ENCODE results near the gene PTPMT1. TPM values are rescaled to one million over a fixed set of nuclear protein-coding genes. Genes with fewer than 3 reads are reported as not detected.

The PTPMT1 gene
- total and polyA plus RNA-seq, 2 experiments from 2014 or later: 106 to 109 TPM

GRCh38 chr11:47605921-47606320, 40.5 kb downstream of the PTPMT1 start (continued):
- TF ChIP-seq, protein P1, sequence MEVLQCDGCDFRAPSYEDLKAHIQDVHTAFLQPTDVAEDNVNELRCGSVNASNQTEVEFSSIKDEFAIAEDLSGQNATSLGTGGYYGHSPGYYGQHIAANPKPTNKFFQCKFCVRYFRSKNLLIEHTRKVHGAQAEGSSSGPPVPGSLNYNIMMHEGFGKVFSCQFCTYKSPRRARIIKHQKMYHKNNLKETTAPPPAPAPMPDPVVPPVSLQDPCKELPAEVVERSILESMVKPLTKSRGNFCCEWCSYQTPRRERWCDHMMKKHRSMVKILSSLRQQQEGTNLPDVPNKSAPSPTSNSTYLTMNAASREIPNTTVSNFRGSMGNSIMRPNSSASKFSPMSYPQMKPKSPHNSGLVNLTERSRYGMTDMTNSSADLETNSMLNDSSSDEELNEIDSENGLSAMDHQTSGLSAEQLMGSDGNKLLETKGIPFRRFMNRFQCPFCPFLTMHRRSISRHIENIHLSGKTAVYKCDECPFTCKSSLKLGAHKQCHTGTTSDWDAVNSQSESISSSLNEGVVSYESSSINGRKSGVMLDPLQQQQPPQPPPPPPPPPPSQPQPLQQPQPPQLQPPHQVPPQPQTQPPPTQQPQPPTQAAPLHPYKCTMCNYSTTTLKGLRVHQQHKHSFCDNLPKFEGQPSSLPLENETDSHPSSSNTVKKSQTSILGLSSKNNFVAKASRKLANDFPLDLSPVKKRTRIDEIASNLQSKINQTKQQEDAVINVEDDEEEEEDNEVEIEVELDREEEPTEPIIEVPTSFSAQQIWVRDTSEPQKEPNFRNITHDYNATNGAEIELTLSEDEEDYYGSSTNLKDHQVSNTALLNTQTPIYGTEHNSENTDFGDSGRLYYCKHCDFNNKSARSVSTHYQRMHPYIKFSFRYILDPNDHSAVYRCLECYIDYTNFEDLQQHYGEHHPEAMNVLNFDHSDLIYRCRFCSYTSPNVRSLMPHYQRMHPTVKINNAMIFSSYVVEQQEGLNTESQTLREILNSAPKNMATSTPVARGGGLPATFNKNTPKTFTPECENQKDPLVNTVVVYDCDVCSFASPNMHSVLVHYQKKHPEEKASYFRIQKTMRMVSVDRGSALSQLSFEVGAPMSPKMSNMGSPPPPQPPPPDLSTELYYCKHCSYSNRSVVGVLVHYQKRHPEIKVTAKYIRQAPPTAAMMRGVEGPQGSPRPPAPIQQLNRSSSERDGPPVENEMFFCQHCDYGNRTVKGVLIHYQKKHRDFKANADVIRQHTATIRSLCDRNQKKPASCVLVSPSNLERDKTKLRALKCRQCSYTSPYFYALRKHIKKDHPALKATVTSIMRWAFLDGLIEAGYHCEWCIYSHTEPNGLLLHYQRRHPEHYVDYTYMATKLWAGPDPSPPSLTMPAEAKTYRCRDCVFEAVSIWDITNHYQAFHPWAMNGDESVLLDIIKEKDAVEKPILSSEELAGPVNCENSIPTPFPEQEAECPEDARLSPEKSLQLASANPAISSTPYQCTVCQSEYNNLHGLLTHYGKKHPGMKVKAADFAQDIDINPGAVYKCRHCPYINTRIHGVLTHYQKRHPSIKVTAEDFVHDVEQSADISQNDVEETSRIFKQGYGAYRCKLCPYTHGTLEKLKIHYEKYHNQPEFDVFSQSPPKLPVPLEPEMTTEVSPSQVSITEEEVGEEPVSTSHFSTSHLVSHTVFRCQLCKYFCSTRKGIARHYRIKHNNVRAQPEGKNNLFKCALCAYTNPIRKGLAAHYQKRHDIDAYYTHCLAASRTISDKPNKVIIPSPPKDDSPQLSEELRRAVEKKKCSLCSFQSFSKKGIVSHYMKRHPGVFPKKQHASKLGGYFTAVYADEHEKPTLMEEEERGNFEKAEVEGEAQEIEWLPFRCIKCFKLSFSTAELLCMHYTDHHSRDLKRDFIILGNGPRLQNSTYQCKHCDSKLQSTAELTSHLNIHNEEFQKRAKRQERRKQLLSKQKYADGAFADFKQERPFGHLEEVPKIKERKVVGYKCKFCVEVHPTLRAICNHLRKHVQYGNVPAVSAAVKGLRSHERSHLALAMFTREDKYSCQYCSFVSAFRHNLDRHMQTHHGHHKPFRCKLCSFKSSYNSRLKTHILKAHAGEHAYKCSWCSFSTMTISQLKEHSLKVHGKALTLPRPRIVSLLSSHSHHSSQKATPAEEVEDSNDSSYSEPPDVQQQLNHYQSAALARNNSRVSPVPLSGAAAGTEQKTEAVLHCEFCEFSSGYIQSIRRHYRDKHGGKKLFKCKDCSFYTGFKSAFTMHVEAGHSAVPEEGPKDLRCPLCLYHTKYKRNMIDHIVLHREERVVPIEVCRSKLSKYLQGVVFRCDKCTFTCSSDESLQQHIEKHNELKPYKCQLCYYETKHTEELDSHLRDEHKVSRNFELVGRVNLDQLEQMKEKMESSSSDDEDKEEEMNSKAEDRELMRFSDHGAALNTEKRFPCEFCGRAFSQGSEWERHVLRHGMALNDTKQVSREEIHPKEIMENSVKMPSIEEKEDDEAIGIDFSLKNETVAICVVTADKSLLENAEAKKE (CRISPR knock-in tag; IDR thresholded peaks at IDR 0.05): no peak

DNA sequence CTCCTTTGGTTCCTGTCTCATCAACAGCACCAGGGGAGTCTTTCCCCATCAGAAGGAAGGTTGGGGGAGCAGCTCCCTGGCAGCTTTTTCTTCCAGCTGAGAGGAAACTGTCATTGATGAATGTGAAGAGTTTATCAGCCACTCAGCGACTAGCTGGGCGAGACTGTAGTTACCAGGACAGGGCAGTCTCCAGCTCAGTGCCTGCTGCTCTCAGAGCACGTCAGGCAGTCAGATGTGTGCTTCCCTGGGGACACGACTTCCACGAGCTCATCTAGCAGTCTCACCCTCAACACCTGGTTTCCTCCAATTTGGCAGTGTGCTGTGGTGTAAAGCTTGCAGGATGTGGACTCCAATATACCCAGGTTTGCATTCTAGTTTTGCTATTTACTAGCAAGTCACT, 41.3 kb downstream of the PTPMT1 start:
- H3K36me3 Mint-ChIP-seq (ENCODE audit: low read depth): no peaks in the 10 kb centered on the region
- Histone ChIP-seq H2AFZ (no peak overlapping the region), H4K20me1 (replicated peaks; ENCODE audit: insufficient read depth) (no peaks in the 10 kb centered on the region; the same call in 1 of the 2 replicates), H3K4me3 (no peak overlapping the region), H3K4me1 (ENCODE audit: insufficient read depth) (no peaks in the 10 kb centered on the region), H3K79me2 (replicated peaks; ENCODE audit: insufficient read depth) (no peaks in the 10 kb centered on the region), H3K4me2 (no peak overlapping the region), H3K9me2 (ENCODE audit: insufficient read depth) (no peaks in the 10 kb centered on the region), H3K36me3 (ENCODE audit: insufficient read depth) (no peaks in the 10 kb centered on the region), H3F3A (replicated peaks; ENCODE audit: low read depth) (no peaks in the 10 kb centered on the region), H3K27me3 (ENCODE audit: insufficient read depth) (no peaks in the 10 kb centered on the region), H3K27ac (ENCODE audit: low read depth) (no peak overlapping the region)
- peaks cover 5% of the 10 kb centered on the region for H3K27me3 Mint-ChIP-seq (ENCODE audit: insufficient read depth, low read depth, poor library complexity)
- ATAC-seq (peak; percentile 61), DNase-seq (ENCODE audit: low spot score) (no peak)
- no peak overlapping the region for H3K27ac Mint-ChIP-seq
- peaks cover 2% of the 10 kb centered on the region; the same call in 2 of the 3 replicates for H3K4me1 Mint-ChIP-seq
- no peaks in the 10 kb centered on the region for H3K9me3 Mint-ChIP-seq
- H3K4me3 Mint-ChIP-seq: no peak overlapping the region
- TF ChIP-seq CTCF (conservative IDR thresholded peaks at IDR 0.05; ENCODE audit: low read depth in 2 of 2) (no peak), ZNF331 (CRISPR knock-in tag; IDR thresholded peaks at IDR 0.05; ENCODE audit: low read depth) (no peak), NANOG (IDR thresholded peaks at IDR 0.05; ENCODE audit: borderline replicate concordance) (no peak)
- TF ChIP-seq, protein P2, sequence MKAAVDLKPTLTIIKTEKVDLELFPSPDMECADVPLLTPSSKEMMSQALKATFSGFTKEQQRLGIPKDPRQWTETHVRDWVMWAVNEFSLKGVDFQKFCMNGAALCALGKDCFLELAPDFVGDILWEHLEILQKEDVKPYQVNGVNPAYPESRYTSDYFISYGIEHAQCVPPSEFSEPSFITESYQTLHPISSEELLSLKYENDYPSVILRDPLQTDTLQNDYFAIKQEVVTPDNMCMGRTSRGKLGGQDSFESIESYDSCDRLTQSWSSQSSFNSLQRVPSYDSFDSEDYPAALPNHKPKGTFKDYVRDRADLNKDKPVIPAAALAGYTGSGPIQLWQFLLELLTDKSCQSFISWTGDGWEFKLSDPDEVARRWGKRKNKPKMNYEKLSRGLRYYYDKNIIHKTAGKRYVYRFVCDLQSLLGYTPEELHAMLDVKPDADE (IDR thresholded peaks at IDR 0.05): no peak
- TF ChIP-seq, protein P1 (CRISPR knock-in tag; IDR thresholded peaks at IDR 0.05): no peak

Measured in GM23338 (cell line).